Measurements from ENCODE around the gene TBC1D2B.
"Not testable (repeated sequence)": the region's sequence is repeated elsewhere in the genome, so short reads cannot be mapped to it uniquely, and the experiment has no call there.

DNA sequence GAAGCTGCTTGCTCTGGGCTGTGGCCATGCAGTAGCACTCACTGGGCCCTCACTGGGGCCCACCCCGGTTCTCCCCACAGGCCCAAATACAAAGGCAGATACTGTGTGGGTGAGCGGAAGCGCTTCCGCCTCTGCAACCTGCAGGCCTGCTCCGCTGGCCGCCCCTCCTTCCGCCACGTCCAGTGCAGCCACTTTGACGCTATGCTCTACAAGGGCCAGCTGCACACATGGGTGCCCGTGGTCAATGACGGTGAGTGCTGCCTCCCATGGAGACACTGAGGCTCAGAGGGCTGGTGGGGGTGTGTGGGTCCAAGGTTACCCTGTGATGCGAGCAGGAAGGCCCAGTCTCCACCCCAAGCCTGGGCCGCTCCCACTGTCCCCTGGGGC, 98.8 kb downstream of the TBC1D2B start:
- TF ChIP-seq CTCF, EP300 (IDR thresholded peaks at IDR 0.05): not testable (repeated sequence)

All from esophagus muscularis mucosa (tissue), 3 donors.